ENCODE results near the gene DIS3L.
"Not testable (repeated sequence)": the region's sequence is repeated elsewhere in the genome, so short reads cannot be mapped to it uniquely, and the experiment has no call there.

Gene DIS3L

GRCh38 chr15:66309828-66310227 lies 16.5 kb downstream of the DIS3L start:
- DNase-seq (ENCODE audit: low read depth in 3 of 3) = no peak

GRCh38 chr15:66310786-66311185 lies 17.4 kb downstream of the DIS3L start:
- DNase-seq (ENCODE audit: low read depth in 3 of 3) = no peak

- no peak for DNase-seq (ENCODE audit: low read depth in 3 of 3)
Observed at GRCh38 chr15:66312144-66312543, 18.8 kb downstream of the DIS3L start.

GRCh38 chr15:66323312-66323928 lies 30.1 kb downstream of the DIS3L start:
- no peak for DNase-seq (ENCODE audit: low read depth in 3 of 3)

GRCh38 chr15:66326051-66326450 lies 32.7 kb downstream of the DIS3L start:
- DNase-seq (ENCODE audit: low read depth in 3 of 3) = no peak

- no peak for DNase-seq (ENCODE audit: low read depth in 3 of 3)
Observed at GRCh38 chr15:66327736-66328135, 34.4 kb downstream of the DIS3L start.

- DNase-seq (ENCODE audit: low read depth in 3 of 3) = no peak
Observed at GRCh38 chr15:66328771-66329170, 35.4 kb downstream of the DIS3L start.

GRCh38 chr15:66348530-66348929 lies 55.2 kb downstream of the DIS3L start:
- DNase-seq (ENCODE audit: low read depth in 3 of 3) = not testable (repeated sequence)

- DNase-seq (ENCODE audit: low read depth in 3 of 3) = no peak
Observed at GRCh38 chr15:66356077-66356358, 62.6 kb downstream of the DIS3L start.

GRCh38 chr15:66356359-66357236 lies 63.2 kb downstream of the DIS3L start, which contains the start of gene TIPIN:
Gene TIPIN (minus strand): TSS chr15:66356685. CDS start chr15:66352947, 3,738 bp downstream.
- peak; percentile 94 to 96 (median 94) for DNase-seq (ENCODE audit: low read depth in 3 of 3)

- DNase-seq (ENCODE audit: low read depth in 3 of 3) = no peak
Observed at GRCh38 chr15:66359740-66360139, 66.4 kb downstream of the DIS3L start.

- DNase-seq (ENCODE audit: low read depth in 3 of 3) = not testable (repeated sequence)
Observed at GRCh38 chr15:66361745-66362460, 68.5 kb downstream of the DIS3L start.

- DNase-seq (ENCODE audit: low read depth in 3 of 3) = no peak
Observed at GRCh38 chr15:66362776-66363175, 69.4 kb downstream of the DIS3L start.

GRCh38 chr15:66364944-66365528 lies 71.7 kb downstream of the DIS3L start:
- no peak for DNase-seq (ENCODE audit: low read depth in 3 of 3)

GRCh38 chr15:66369773-66370651 lies 76.6 kb downstream of the DIS3L start:
- DNase-seq (ENCODE audit: low read depth in 3 of 3) = no peak

- no peak for DNase-seq (ENCODE audit: low read depth in 3 of 3)
Observed at GRCh38 chr15:66374179-66374578, 80.8 kb downstream of the DIS3L start.

GRCh38 chr15:66378814-66379430 lies 85.6 kb downstream of the DIS3L start:
- no peak for DNase-seq (ENCODE audit: low read depth in 3 of 3)

GRCh38 chr15:66381376-66381775 lies 88.0 kb downstream of the DIS3L start:
- DNase-seq (ENCODE audit: low read depth in 3 of 3) = not testable (repeated sequence)
